ENCODE measurements around the gene MATCAP1. TPM values are rescaled to one million over a fixed set of nuclear protein-coding genes. Genes with fewer than 3 reads are reported as not detected.

The MATCAP1 gene
- total and polyA plus RNA-seq, 2 experiments from 2014 or later: 3.8 to 6.4 TPM

DNA sequence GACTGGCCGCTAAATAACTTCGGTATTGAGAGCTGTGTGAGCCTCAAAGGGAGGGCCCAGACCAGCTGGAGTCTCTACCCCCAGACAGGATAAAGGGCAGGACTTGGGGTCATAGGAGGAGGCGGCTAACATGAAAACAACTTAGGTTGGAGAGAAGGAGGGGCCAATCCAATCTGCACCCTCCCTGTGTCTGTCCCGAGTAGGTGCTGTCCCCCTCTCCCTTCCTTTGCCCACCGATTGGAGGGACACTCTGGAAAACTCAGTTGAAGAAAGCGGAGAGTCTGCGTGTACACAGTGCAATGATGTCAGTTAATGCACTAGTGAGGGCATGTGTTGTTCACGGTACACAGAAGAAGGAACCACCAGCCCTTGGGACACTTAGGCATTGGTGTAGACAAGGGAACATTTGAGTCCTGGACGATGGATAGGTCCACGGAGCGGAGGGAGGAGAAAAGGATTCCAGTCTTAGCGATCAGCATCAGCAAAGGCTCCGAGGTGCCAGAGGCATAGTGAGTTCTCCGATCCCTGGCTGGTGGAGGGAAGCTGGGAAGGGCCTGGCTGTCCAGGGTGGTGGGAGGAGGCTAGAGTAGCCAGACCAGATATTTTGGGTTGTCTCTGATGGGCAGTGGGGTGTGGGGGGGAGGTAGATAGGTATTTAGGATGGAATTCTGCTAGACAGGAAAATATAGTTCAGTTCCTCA lies 12.7 kb downstream of the MATCAP1 start:
- Histone ChIP-seq H3K9ac (peak overlapping the region; percentile 86), H3K4me1 (ENCODE audit: insufficient read depth) (0 out of 2 replicates have a peak, but pooled peaks cover 9% of the 10 kb centered on the region), H3K9me2 (ENCODE audit: insufficient read depth) (no peaks in the 10 kb centered on the region), H3K27me3 (replicated peaks; ENCODE audit: insufficient read depth) (no peaks in the 10 kb centered on the region), H3K9me3 (ENCODE audit: low read depth) (no peaks in the 10 kb centered on the region), H3K36me3 (ENCODE audit: low read depth) (no peaks in the 10 kb centered on the region), H3K79me2 (ENCODE audit: insufficient read depth) (no peaks in the 10 kb centered on the region), H2AFZ (peak overlapping the region; percentile 77), H3K4me3 (peak overlapping the region; percentile 74), H3F3A (ENCODE audit: insufficient read depth) (peaks cover 26% of the 10 kb centered on the region), H3K27ac (peak overlapping the region; percentile 86), H3K4me2 (ENCODE audit: unreplicated experiment) (peak overlapping the region; percentile 87), H4K20me1 (ENCODE audit: insufficient read depth) (no peaks in the 10 kb centered on the region)
- in situ Hi-C loops (cut with MboI): loop anchor here (25.0 kb wide), 1 partner anchor 209 kb away; the partner anchor contains the start of gene CES3
- TF ChIP-seq EZH2 (IDR thresholded peaks at IDR 0.05; ENCODE audit: insufficient read depth, poor library complexity, severe bottlenecking): no peak
- no peak for TF ChIP-seq EZH2phosphoT487 (IDR thresholded peaks at IDR 0.05; ENCODE audit: insufficient read depth, low read depth)
- WGBS, 2 experiments (ENCODE audit: low coverage in 1 of 2, low lambda C conversion rate in 2 of 2, missing lambda C conversion rate in 2 of 2): 28 to 29% methylated on average over 14 of the region's 14 CpGs
- peak; percentile 57 for DNase-seq

DNA sequence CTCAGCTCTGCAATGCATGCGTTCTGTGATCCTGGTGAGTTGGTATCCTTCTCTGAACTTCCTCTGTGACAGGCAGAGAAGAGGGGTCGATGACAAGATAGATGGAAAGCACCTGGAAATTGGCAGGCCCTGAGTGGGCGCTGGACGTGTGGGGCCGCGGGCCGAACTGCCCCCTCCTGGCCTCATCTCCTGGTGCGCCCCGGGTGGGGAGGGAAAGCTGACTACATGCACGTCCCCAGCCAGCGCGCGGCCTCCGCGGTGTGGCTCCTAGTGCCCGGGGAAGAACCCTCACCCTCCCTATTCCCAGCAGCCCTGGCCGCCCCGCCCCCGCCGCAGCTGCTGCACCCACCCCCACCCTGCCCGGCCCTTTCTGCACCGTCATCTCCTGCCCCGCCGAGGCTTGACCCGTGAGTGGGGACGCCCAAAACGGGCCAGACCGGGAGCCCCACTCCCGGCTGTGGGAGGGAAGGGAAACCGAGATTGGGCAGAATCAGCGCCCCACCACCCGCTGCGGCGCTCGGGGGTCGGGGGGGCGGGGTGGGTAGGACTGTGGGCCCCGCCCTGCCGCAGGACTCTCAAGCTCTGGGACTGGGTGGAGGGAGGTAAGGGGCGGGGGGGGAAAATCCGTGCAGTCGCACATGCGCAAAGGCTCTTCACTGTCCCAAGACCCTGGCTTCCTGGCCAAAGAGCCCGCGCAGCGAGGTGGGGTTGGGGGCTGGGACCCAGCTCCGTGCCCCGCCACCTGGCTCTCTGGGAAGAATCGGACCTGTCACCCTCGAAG lies 13.4 kb downstream of the MATCAP1 start, which contains the start of gene NOL3:
Gene NOL3 (plus strand): TSS at position 371 of the 781 bp plus-strand sequence.
- Histone ChIP-seq H3K4me1 (ENCODE audit: insufficient read depth) (0 out of 2 replicates have a peak, but pooled peaks cover 9% of the 10 kb centered on the region), H3F3A (ENCODE audit: insufficient read depth) (peaks cover 26% of the 10 kb centered on the region), H3K36me3 (ENCODE audit: low read depth) (no peaks in the 10 kb centered on the region), H4K20me1 (ENCODE audit: insufficient read depth) (no peaks in the 10 kb centered on the region), H2AFZ (peak within 1 kb of the TSS; percentile 77), H3K4me3 (peak within 1 kb of the TSS; percentile 74), H3K27ac (peak within 1 kb of the TSS; percentile 86), H3K27me3 (replicated peaks; ENCODE audit: insufficient read depth) (no peaks in the 10 kb centered on the region), H3K9me2 (ENCODE audit: insufficient read depth) (no peaks in the 10 kb centered on the region), H3K79me2 (ENCODE audit: insufficient read depth) (no peaks in the 10 kb centered on the region), H3K9me3 (ENCODE audit: low read depth) (no peaks in the 10 kb centered on the region), H3K4me2 (ENCODE audit: unreplicated experiment) (peak within 1 kb of the TSS; percentile 87), H3K9ac (peak within 1 kb of the TSS; percentile 86)
- WGBS, 2 experiments (ENCODE audit: low coverage in 1 of 2, low lambda C conversion rate in 2 of 2, missing lambda C conversion rate in 2 of 2): 2% methylated on average over 35 to 44 of the region's 50 CpGs
- DNase-seq: peak; percentile 88
- no peak for TF ChIP-seq EZH2phosphoT487 (IDR thresholded peaks at IDR 0.05; ENCODE audit: insufficient read depth, low read depth)
- in situ Hi-C loops (cut with MboI): loop anchor here (25.0 kb wide), 1 partner anchor 208 kb away; the partner anchor contains the start of gene CES3

DNA sequence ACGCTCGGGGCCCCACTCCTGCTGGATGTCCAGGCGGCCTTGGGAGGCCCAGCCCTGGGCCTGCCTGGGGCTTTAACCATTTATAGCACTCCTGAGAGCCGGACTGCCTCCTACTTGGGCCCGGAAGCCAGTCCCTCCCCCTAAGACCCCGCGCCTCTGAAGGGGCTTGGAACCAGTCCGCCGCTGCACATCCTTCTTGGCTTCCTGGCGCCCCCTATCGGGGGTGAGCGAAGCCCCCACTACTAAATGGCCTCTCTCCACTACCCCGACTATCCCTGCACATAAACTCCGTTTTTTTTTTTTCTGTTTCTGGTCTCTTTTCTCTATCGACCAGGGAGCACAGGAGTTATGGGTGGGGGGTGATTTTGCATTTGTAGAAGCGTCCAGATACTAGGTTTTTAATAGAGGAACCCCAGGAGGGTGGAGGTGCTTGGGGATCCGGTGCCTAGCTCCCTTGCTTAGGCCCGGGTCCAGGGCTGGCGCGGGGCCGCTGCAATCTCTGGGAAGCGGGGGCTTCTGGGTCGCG lies 14.1 kb downstream of the MATCAP1 start:
- peak; percentile 53 for DNase-seq
- Histone ChIP-seq H3K4me2 (ENCODE audit: unreplicated experiment) (peak overlapping the region; percentile 87), H3K4me3 (peak overlapping the region; percentile 74), H3K27ac (peak overlapping the region; percentile 86), H3K36me3 (ENCODE audit: low read depth) (no peaks in the 10 kb centered on the region), H3K27me3 (replicated peaks; ENCODE audit: insufficient read depth) (no peaks in the 10 kb centered on the region), H3K9me3 (ENCODE audit: low read depth) (no peaks in the 10 kb centered on the region), H3K9ac (peak overlapping the region; percentile 86), H3K79me2 (ENCODE audit: insufficient read depth) (no peaks in the 10 kb centered on the region), H3K4me1 (ENCODE audit: insufficient read depth) (0 out of 2 replicates have a peak, but pooled peaks cover 9% of the 10 kb centered on the region), H3K9me2 (ENCODE audit: insufficient read depth) (no peaks in the 10 kb centered on the region), H4K20me1 (ENCODE audit: insufficient read depth) (no peaks in the 10 kb centered on the region), H3F3A (ENCODE audit: insufficient read depth) (peaks cover 26% of the 10 kb centered on the region), H2AFZ (peak overlapping the region; percentile 76)
- WGBS, 2 experiments (ENCODE audit: low coverage in 1 of 2, low lambda C conversion rate in 2 of 2, missing lambda C conversion rate in 2 of 2): 21 to 22% methylated on average over 21 to 24 of the region's 24 CpGs
- in situ Hi-C loops (cut with MboI): loop anchor here (25.0 kb wide), 1 partner anchor 207 kb away; the partner anchor contains the start of gene CES3
- TF ChIP-seq EZH2 (IDR thresholded peaks at IDR 0.05; ENCODE audit: insufficient read depth, poor library complexity, severe bottlenecking) (no peak), EZH2phosphoT487 (IDR thresholded peaks at IDR 0.05; ENCODE audit: insufficient read depth, low read depth) (no peak)

DNA sequence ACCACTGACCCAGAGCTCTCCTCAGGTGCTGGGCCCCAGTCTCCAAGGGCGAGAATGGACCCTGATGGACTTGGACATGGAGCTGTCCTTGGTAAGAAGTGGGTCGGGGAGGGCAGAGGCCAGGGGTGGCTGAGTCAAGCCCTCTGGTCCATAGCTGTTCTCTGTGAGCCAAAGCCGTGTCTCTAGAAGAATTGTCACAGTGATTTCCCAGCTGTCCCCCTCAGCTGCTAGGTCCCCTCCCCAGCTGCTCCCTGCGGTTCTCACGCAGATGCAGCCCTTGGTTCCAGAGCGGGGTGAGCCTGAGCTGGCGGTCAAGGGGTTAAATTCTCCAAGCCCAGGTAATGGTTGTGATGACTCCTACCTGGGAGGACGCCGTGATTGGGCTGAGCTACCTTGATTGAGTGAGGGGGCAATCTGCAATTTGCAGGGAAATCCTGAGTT lies 14.7 kb downstream of the MATCAP1 start:
- Histone ChIP-seq H3K9me3 (ENCODE audit: low read depth) (no peaks in the 10 kb centered on the region), H4K20me1 (ENCODE audit: insufficient read depth) (no peaks in the 10 kb centered on the region), H3K27ac (no peak overlapping the region), H3K27me3 (replicated peaks; ENCODE audit: insufficient read depth) (no peaks in the 10 kb centered on the region), H3K9ac (no peak overlapping the region), H3K4me3 (no peak overlapping the region), H3K4me1 (ENCODE audit: insufficient read depth) (0 out of 2 replicates have a peak, but pooled peaks cover 5% of the 10 kb centered on the region), H3K4me2 (ENCODE audit: unreplicated experiment) (no peak overlapping the region), H3F3A (ENCODE audit: insufficient read depth) (peaks cover 26% of the 10 kb centered on the region), H3K9me2 (ENCODE audit: insufficient read depth) (no peaks in the 10 kb centered on the region), H3K79me2 (ENCODE audit: insufficient read depth) (no peaks in the 10 kb centered on the region), H3K36me3 (ENCODE audit: low read depth) (no peaks in the 10 kb centered on the region), H2AFZ (no peak overlapping the region)
- WGBS, 2 experiments (ENCODE audit: low coverage in 1 of 2, low lambda C conversion rate in 2 of 2, missing lambda C conversion rate in 2 of 2): 73 to 74% methylated on average over 9 of the region's 9 CpGs
- in situ Hi-C loops (cut with MboI): loop anchor here (25.0 kb wide), 1 partner anchor 207 kb away; the partner anchor contains the start of gene CES3
- DNase-seq: no peak
- TF ChIP-seq EZH2 (IDR thresholded peaks at IDR 0.05; ENCODE audit: insufficient read depth, poor library complexity, severe bottlenecking): no peak
- no peak for TF ChIP-seq EZH2phosphoT487 (IDR thresholded peaks at IDR 0.05; ENCODE audit: insufficient read depth, low read depth)

Data from GM23248 (cell line).